GM23338 (cell line): ENCODE measurements around the gene RIPK4.

Source experiments
- CREB1 ChIP-seq: fragments of 250-450 bp; sonication (Bioruptor Pico); IDR thresholded peaks from 2 replicates; pipeline ENCODE4 v1.5.0; 2020; ENCODE audit warnings: low read depth, mild to moderate bottlenecking, moderate library complexity
- EZH2 ChIP-seq: fragments of 200-600 bp; sonication (generic); IDR thresholded peaks from one replicate; pipeline ENCODE4 v1.8.0; 2017; ENCODE audit warnings: antibody characterized with exemption, mild to moderate bottlenecking, low read depth; ENCODE audit not compliant: unreplicated experiment
- EZH2phosphoT487 ChIP-seq: fragments of 200-600 bp; sonication (generic); IDR thresholded peaks from one replicate; pipeline ENCODE4 v1.8.1; 2018; ENCODE audit warnings: antibody characterized with exemption; ENCODE audit not compliant: unreplicated experiment
- JUNB ChIP-seq: IDR thresholded peaks from one replicate; pipeline ENCODE4 v1.6.1; 2016; ENCODE audit warnings: antibody characterized with exemption; ENCODE audit not compliant: unreplicated experiment
- NANOG ChIP-seq: IDR thresholded peaks from 2 replicates; pipeline ENCODE4 v1.6.1; 2016; ENCODE audit warnings: antibody characterized with exemption, borderline replicate concordance
- POLR2AphosphoS5 ChIP-seq: IDR thresholded peaks from 2 replicates; pipeline ENCODE4 v1.6.1; 2016; ENCODE audit warnings: antibody characterized with exemption, low read depth
- ZNF331 ChIP-seq: fragments of 250-450 bp; sonication (Bioruptor Pico); IDR thresholded peaks from 2 replicates; pipeline ENCODE4 v1.5.0; 2020; ENCODE audit warnings: low read depth, mild to moderate bottlenecking, moderate library complexity
- TF ChIP-seq, protein P1 (sequence below), 2 experiments: fragments of 200-600 bp in 1 of 2; sonication (generic) in 1 of 2; conservative IDR thresholded peaks; 2 replicates each; pipeline versions ENCODE4 v1.5.1 to v1.6.1; 2016 to 2017; ENCODE audit warnings: antibody characterized with exemption in 2 of 2, low read depth in 2 of 2, mild to moderate bottlenecking in 2 of 2, moderate library complexity in 1 of 2
- TF ChIP-seq, protein P2 (sequence below): IDR thresholded peaks from 2 replicates; pipeline ENCODE4 v1.6.1; 2016; ENCODE audit warnings: antibody characterized with exemption
- TF ChIP-seq, protein P3 (sequence below): IDR thresholded peaks from one replicate; pipeline ENCODE4 v1.6.1; 2018; ENCODE audit warnings: antibody characterized with exemption; ENCODE audit not compliant: unreplicated experiment

DNA sequence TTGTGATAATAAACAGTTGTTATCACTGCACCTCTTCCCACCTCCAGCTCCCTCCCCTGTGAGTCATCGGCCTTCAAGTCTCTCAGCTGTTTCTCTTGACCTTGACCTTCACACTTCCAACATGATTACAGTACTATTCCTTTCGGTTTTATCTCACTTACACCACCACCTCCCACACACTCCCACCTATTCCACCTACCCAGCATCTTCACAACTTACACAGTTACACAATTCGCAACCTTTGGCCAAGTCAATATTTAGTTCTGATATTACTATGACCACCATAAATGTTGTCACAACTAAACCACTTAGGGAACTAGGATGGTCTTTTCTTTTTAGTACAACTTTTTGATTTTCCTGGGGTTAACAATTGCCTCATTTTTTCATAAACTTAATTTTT lies 60.2 kb downstream of the RIPK4 start:
- TF ChIP-seq, protein P1, sequence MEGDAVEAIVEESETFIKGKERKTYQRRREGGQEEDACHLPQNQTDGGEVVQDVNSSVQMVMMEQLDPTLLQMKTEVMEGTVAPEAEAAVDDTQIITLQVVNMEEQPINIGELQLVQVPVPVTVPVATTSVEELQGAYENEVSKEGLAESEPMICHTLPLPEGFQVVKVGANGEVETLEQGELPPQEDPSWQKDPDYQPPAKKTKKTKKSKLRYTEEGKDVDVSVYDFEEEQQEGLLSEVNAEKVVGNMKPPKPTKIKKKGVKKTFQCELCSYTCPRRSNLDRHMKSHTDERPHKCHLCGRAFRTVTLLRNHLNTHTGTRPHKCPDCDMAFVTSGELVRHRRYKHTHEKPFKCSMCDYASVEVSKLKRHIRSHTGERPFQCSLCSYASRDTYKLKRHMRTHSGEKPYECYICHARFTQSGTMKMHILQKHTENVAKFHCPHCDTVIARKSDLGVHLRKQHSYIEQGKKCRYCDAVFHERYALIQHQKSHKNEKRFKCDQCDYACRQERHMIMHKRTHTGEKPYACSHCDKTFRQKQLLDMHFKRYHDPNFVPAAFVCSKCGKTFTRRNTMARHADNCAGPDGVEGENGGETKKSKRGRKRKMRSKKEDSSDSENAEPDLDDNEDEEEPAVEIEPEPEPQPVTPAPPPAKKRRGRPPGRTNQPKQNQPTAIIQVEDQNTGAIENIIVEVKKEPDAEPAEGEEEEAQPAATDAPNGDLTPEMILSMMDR (conservative IDR thresholded peaks at IDR 0.05; ENCODE audit: low read depth in 2 of 2), result no peak
- TF ChIP-seq EZH2phosphoT487 (no peak), EZH2 (no peak), CREB1 (CRISPR knock-in tag) (no peak), NANOG (no peak), POLR2AphosphoS5 (no peak), ZNF331 (CRISPR knock-in tag) (no peak), JUNB (no peak)
- TF ChIP-seq, protein P2, sequence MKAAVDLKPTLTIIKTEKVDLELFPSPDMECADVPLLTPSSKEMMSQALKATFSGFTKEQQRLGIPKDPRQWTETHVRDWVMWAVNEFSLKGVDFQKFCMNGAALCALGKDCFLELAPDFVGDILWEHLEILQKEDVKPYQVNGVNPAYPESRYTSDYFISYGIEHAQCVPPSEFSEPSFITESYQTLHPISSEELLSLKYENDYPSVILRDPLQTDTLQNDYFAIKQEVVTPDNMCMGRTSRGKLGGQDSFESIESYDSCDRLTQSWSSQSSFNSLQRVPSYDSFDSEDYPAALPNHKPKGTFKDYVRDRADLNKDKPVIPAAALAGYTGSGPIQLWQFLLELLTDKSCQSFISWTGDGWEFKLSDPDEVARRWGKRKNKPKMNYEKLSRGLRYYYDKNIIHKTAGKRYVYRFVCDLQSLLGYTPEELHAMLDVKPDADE, result no peak
- TF ChIP-seq, protein P3, sequence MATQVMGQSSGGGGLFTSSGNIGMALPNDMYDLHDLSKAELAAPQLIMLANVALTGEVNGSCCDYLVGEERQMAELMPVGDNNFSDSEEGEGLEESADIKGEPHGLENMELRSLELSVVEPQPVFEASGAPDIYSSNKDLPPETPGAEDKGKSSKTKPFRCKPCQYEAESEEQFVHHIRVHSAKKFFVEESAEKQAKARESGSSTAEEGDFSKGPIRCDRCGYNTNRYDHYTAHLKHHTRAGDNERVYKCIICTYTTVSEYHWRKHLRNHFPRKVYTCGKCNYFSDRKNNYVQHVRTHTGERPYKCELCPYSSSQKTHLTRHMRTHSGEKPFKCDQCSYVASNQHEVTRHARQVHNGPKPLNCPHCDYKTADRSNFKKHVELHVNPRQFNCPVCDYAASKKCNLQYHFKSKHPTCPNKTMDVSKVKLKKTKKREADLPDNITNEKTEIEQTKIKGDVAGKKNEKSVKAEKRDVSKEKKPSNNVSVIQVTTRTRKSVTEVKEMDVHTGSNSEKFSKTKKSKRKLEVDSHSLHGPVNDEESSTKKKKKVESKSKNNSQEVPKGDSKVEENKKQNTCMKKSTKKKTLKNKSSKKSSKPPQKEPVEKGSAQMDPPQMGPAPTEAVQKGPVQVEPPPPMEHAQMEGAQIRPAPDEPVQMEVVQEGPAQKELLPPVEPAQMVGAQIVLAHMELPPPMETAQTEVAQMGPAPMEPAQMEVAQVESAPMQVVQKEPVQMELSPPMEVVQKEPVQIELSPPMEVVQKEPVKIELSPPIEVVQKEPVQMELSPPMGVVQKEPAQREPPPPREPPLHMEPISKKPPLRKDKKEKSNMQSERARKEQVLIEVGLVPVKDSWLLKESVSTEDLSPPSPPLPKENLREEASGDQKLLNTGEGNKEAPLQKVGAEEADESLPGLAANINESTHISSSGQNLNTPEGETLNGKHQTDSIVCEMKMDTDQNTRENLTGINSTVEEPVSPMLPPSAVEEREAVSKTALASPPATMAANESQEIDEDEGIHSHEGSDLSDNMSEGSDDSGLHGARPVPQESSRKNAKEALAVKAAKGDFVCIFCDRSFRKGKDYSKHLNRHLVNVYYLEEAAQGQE, result no peak
